A549 (cell line): ENCODE data around the gene SENP6.

Experiments used
- CTCF ChIP-seq: fragments of >200 bp; sonication (Bioruptor Twin); formaldehyde crosslinking; IDR thresholded peaks from 3 replicates; pipeline ENCODE4 v1.5.1; 2016
- E2F6 ChIP-seq: IDR thresholded peaks from 2 replicates; pipeline ENCODE4 v1.6.1; 2012; ENCODE audit warnings: low read depth, borderline replicate concordance
- EHMT2 ChIP-seq: fragments of 200-600 bp; sonication (generic); IDR thresholded peaks from 2 replicates; pipeline ENCODE4 v1.6.1; 2016; ENCODE audit warnings: antibody characterized with exemption, low read depth, mild to moderate bottlenecking, moderate library complexity
- EP300 ChIP-seq, 2 experiments: fragments of >200 bp; sonication (Bioruptor Twin); formaldehyde crosslinking; IDR thresholded peaks; 2 replicates in 1 of 2; 3 replicates in 1 of 2; pipeline ENCODE4 v1.6.1; 2016 to 2017
- HDAC2 ChIP-seq: fragments of 200-600 bp; sonication (generic); IDR thresholded peaks from 2 replicates; pipeline ENCODE4 v1.6.1; 2016
- JUNB ChIP-seq: fragments of >200 bp; sonication (Bioruptor Twin); formaldehyde crosslinking; IDR thresholded peaks from 2 replicates; pipeline ENCODE4 v1.6.1; 2016
- MAX ChIP-seq: IDR thresholded peaks from 2 replicates; pipeline ENCODE4 v1.6.1; 2012
- POLR2A ChIP-seq: IDR thresholded peaks from 2 replicates; pipeline ENCODE4 v1.6.1; 2012; ENCODE audit warnings: mild to moderate bottlenecking, low read length
- USF2 ChIP-seq: fragments of 450-650 bp; IDR thresholded peaks from 2 replicates; pipeline ENCODE4 v1.6.1; 2014; ENCODE audit warnings: antibody characterized with exemption

GRCh38 chr6:75626561-75626960 is 24.9 kb downstream of the SENP6 start:
- TF ChIP-seq USF2 = no peak
- TF ChIP-seq EP300 (IDR thresholded peaks at IDR 0.05) = no peak
- no peak for TF ChIP-seq CTCF
- no peak for TF ChIP-seq E2F6
- no peak for TF ChIP-seq EHMT2
- TF ChIP-seq JUNB = no peak
- TF ChIP-seq POLR2A = no peak
- TF ChIP-seq MAX = no peak
- no peak for TF ChIP-seq HDAC2
